Measurements from ENCODE around the gene FAP. TPM values are rescaled to one million over a fixed set of nuclear protein-coding genes. Genes with fewer than 3 reads are reported as not detected.
A peak's percentile ranks its signal among the peaks of the same experiment; 100 is the strongest.

FAP gene
- total and polyA plus RNA-seq, 2 experiments from 2014 or later, result 38.1 to 67.8 TPM

DNA sequence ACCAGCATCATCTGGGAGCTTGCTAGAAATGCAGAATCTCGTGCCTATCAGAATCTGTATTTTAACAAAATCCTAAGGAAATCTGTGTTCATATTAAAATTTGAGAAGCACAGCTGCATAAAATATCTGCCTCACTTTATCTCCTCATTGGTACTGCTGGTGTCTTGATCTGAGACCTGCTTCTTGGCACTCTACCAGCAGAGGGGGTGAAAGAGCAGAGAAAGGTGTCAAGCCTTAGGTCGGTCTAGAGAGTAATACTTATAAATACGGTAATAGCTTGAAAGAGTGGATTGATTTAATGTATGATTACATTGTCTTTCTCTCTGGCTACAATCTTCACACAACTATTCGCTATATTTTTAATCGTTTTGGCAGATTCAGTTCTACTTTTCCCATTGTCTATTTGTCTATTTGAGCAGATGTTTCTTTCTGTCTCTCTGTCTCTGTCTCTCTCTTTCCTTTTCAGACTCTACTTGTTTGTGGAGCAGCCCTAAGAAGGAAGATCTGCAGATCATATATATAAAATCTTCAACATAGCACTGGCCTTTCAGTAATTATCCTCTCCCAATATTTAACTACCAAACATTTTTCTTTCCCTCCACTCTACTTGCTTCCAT lies 89.5 kb downstream of the FAP start:
- DNase-seq (ENCODE audit: low spot score), result peak; percentile 80
- WGBS (ENCODE audit: low lambda C conversion rate, missing lambda C conversion rate), result 2% methylated on average over 5 of the region's 5 CpGs

DNA sequence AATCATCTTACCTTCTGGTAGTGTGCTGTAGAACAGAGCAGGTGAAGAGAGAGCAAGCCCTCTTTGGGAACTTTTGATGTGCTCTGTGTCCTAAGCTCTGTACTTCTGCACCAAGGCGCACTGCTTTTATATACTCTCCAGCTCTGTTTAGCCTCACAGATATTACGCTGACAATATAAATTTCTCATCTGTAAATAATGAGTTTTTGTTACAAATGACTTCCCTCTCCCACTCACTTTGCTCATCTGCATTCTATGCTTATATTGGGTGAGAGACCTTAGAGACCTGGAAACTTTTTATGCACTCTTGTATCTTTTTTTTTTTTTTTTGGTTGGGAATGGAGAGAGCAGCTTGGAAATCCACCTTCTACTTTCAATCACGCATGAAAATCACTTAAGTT lies 91.1 kb downstream of the FAP start, which contains the start of gene GCG:
Gene GCG (minus strand): TSS at position 101 of the 400 bp plus-strand sequence. CDS start 3,069 bp downstream, outside the sequence.
- Histone ChIP-seq H3K79me2 (no peaks in the 10 kb centered on the region), H2AFZ (no peak within 1 kb of the TSS), H3K4me1 (ENCODE audit: insufficient read depth) (no peaks in the 10 kb centered on the region), H3K27ac (no peak within 1 kb of the TSS), H3K4me3 (no peak within 1 kb of the TSS), H3K9me2 (replicated peaks; ENCODE audit: insufficient read depth) (no peaks in the 10 kb centered on the region), H3K27me3 (peaks cover 12% of the 10 kb centered on the region), H4K20me1 (ENCODE audit: insufficient read depth, poor library complexity, severe bottlenecking) (no peaks in the 10 kb centered on the region), H3K9me3 (ENCODE audit: low read depth) (no peaks in the 10 kb centered on the region), H3K4me2 (no peak within 1 kb of the TSS), H3K36me3 (replicated peaks; ENCODE audit: insufficient read depth, low read depth) (no peaks in the 10 kb centered on the region)
- no peak for DNase-seq (ENCODE audit: low spot score)
- WGBS (ENCODE audit: low lambda C conversion rate, missing lambda C conversion rate), result 83% methylated on average over 3 of the region's 3 CpGs
- TF ChIP-seq EZH2phosphoT487 (IDR thresholded peaks at IDR 0.05; ENCODE audit: low read depth, severe bottlenecking, unreplicated experiment), result no peak
- TF ChIP-seq, protein P1, sequence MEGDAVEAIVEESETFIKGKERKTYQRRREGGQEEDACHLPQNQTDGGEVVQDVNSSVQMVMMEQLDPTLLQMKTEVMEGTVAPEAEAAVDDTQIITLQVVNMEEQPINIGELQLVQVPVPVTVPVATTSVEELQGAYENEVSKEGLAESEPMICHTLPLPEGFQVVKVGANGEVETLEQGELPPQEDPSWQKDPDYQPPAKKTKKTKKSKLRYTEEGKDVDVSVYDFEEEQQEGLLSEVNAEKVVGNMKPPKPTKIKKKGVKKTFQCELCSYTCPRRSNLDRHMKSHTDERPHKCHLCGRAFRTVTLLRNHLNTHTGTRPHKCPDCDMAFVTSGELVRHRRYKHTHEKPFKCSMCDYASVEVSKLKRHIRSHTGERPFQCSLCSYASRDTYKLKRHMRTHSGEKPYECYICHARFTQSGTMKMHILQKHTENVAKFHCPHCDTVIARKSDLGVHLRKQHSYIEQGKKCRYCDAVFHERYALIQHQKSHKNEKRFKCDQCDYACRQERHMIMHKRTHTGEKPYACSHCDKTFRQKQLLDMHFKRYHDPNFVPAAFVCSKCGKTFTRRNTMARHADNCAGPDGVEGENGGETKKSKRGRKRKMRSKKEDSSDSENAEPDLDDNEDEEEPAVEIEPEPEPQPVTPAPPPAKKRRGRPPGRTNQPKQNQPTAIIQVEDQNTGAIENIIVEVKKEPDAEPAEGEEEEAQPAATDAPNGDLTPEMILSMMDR (IDR thresholded peaks at IDR 0.05; ENCODE audit: poor library complexity), result no peak

More for the DNA sequence above, 89.5 kb downstream of the FAP start:
- Histone ChIP-seq H3K79me2 (no peaks in the 10 kb centered on the region), H3K4me2 (peak overlapping the region; percentile 36), H3K27me3 (peaks cover 12% of the 10 kb centered on the region), H2AFZ (no peak overlapping the region), H3K36me3 (replicated peaks; ENCODE audit: insufficient read depth, low read depth) (no peaks in the 10 kb centered on the region), H3K4me3 (no peak overlapping the region), H4K20me1 (ENCODE audit: insufficient read depth, poor library complexity, severe bottlenecking) (no peaks in the 10 kb centered on the region), H3K9me3 (ENCODE audit: low read depth) (no peaks in the 10 kb centered on the region), H3K9me2 (replicated peaks; ENCODE audit: insufficient read depth) (no peaks in the 10 kb centered on the region), H3K27ac (no peak overlapping the region), H3K4me1 (ENCODE audit: insufficient read depth) (no peaks in the 10 kb centered on the region)
- TF ChIP-seq EZH2 (IDR thresholded peaks at IDR 0.05; ENCODE audit: borderline replicate concordance), result no peak
- TF ChIP-seq, protein P1 (IDR thresholded peaks at IDR 0.05; ENCODE audit: poor library complexity), result peak; percentile 72

DNA sequence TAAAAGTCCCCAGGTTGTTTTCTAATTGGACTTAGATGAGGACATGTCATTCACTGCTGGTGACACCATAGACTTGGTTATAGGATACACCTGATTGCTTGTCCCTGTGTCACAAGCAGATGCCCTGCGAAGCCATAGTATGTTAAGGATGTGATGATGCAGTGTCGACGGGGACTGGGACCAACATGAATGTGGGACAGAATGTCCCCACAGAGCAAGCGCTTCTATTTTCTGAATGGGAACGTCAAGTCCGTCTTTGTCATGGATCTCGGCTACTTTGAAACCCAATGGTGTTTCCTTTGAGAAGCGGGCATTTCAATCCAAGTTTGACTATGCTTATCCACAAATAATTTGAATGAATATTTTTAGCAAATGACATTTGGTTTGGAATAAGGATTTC lies 93.3 kb downstream of the FAP start:
- DNase-seq (ENCODE audit: low spot score), result no peak
- no peaks in the 10 kb centered on the region for H3K4me1 ChIP-seq (ENCODE audit: insufficient read depth)
- no peak overlapping the region for H3K4me3 ChIP-seq
- H3K9me3 ChIP-seq (ENCODE audit: low read depth), result no peaks in the 10 kb centered on the region
- no peak for TF ChIP-seq EZH2 (IDR thresholded peaks at IDR 0.05; ENCODE audit: borderline replicate concordance)
- TF ChIP-seq, protein P1 (IDR thresholded peaks at IDR 0.05; ENCODE audit: poor library complexity), result no peak
- no peak for TF ChIP-seq EZH2phosphoT487 (IDR thresholded peaks at IDR 0.05; ENCODE audit: low read depth, severe bottlenecking, unreplicated experiment)
- no peaks in the 10 kb centered on the region for H3K36me3 ChIP-seq (replicated peaks; ENCODE audit: insufficient read depth, low read depth)
- H3K27me3 ChIP-seq, result peaks cover 12% of the 10 kb centered on the region
- no peak overlapping the region for H3K4me2 ChIP-seq
- no peak overlapping the region for H2AFZ ChIP-seq
- H4K20me1 ChIP-seq (ENCODE audit: insufficient read depth, poor library complexity, severe bottlenecking), result no peaks in the 10 kb centered on the region
- H3K79me2 ChIP-seq, result no peaks in the 10 kb centered on the region
- no peak overlapping the region for H3K27ac ChIP-seq
- H3K9me2 ChIP-seq (replicated peaks; ENCODE audit: insufficient read depth), result no peaks in the 10 kb centered on the region
- WGBS (ENCODE audit: low lambda C conversion rate, missing lambda C conversion rate), result 79% methylated on average over 8 of the region's 8 CpGs

Data from hepatocyte (in vitro differentiated cells).